HepG2 (cell line): ENCODE measurements around the gene ARFGEF2. TPM values are rescaled to one million over a fixed set of nuclear protein-coding genes. Genes with fewer than 3 reads are reported as not detected.
A peak's percentile ranks its signal among the peaks of the same experiment; 100 is the strongest.

Experiments used
- ARNTL ChIP-seq: sonication (generic); formaldehyde crosslinking; IDR thresholded peaks from 2 replicates; pipeline ENCODE4 v1.4.0; 2020; ENCODE audit warnings: mild to moderate bottlenecking, missing genetic modification reagents
- ATF7 ChIP-seq, 2 experiments: fragments of 450-650 bp in 1 of 2; sonication (generic) in 1 of 2; formaldehyde crosslinking in 1 of 2; IDR thresholded peaks; 2 replicates each; pipeline versions ENCODE4 v1.4.0 to v1.6.1; 2016 to 2020; ENCODE audit warnings: antibody characterized with exemption in 1 of 2, mild to moderate bottlenecking in 1 of 2, missing genetic modification reagents in 1 of 2
- FOSL2 ChIP-seq: sonication (generic); formaldehyde crosslinking; IDR thresholded peaks from 2 replicates; pipeline ENCODE4 v1.4.0; 2020; ENCODE audit warnings: missing genetic modification reagents
- GLMP ChIP-seq: sonication (generic); formaldehyde crosslinking; IDR thresholded peaks from 2 replicates; pipeline ENCODE4 v1.9.0; 2021; ENCODE audit warnings: missing genetic modification reagents, mild to moderate bottlenecking, borderline replicate concordance
- JUND ChIP-seq: sonication (generic); formaldehyde crosslinking; IDR thresholded peaks from 2 replicates; pipeline ENCODE4 v1.8.0; 2022; ENCODE audit warnings: mild to moderate bottlenecking, missing genetic modification reagents
- MAZ ChIP-seq, 2 experiments: sonication (generic) in 1 of 2; formaldehyde crosslinking in 1 of 2; IDR thresholded peaks; 2 replicates each; pipeline versions ENCODE4 v1.5.0 to v1.6.1; 2012 to 2020; ENCODE audit warnings: low read depth in 2 of 2, mild to moderate bottlenecking in 2 of 2, borderline replicate concordance in 1 of 2, improper control_type of control experiment in 1 of 2, low read length in 1 of 2, missing genetic modification reagents in 1 of 2, moderate library complexity in 1 of 2
- THRA ChIP-seq: sonication (generic); formaldehyde crosslinking; IDR thresholded peaks from 2 replicates; pipeline ENCODE4 v1.4.0; 2020; ENCODE audit warnings: missing genetic modification reagents, borderline replicate concordance
- TIGD3 ChIP-seq: sonication (generic); formaldehyde crosslinking; IDR thresholded peaks from 2 replicates; pipeline ENCODE4 v1.5.1; 2020; ENCODE audit warnings: mild to moderate bottlenecking, missing genetic modification reagents, borderline replicate concordance
- ZBTB21 ChIP-seq: sonication (generic); formaldehyde crosslinking; IDR thresholded peaks from 2 replicates; pipeline ENCODE4 v1.4.0; 2020; ENCODE audit warnings: missing genetic modification reagents
- ZNF143 ChIP-seq: sonication (generic); formaldehyde crosslinking; IDR thresholded peaks from 2 replicates; pipeline ENCODE4 v1.4.0; 2020; ENCODE audit warnings: missing genetic modification reagents
- ZNF205 ChIP-seq: IDR thresholded peaks from 2 replicates; pipeline ENCODE4 v1.6.1; 2018; ENCODE audit warnings: missing biosample characterization, missing genetic modification reagents
- ZNF33A ChIP-seq: sonication (generic); formaldehyde crosslinking; IDR thresholded peaks from 2 replicates; pipeline ENCODE4 v1.5.1; 2020; ENCODE audit warnings: missing genetic modification reagents, mild to moderate bottlenecking, moderate library complexity, borderline replicate concordance
- ZNF432 ChIP-seq: sonication (generic); formaldehyde crosslinking; IDR thresholded peaks from 2 replicates; pipeline ENCODE4 v1.5.0; 2020; ENCODE audit warnings: missing genetic modification reagents, mild to moderate bottlenecking, borderline replicate concordance
- ZNF770 ChIP-seq: sonication (generic); formaldehyde crosslinking; IDR thresholded peaks from 2 replicates; pipeline ENCODE4 v1.5.0; 2020; ENCODE audit warnings: mild to moderate bottlenecking, missing genetic modification reagents
- polyA plus RNA-seq, 8 experiments: library from polyadenylated mRNA; depleted of rRNA in 3 of 8; stranded (reverse) in 7 of 8; unstranded in 1 of 8; fragments of >200 nt; fragmentation: Illumina TruSeq in 4 of 8; extraction: Trizol in 4 of 8; gene quantifications; 2 replicates each; pipeline versions ENCODE4 v1.2.1 to v1.2.3, GENCODE V29; 2011 to 2016; ENCODE audit warnings: low read depth in 4 of 8, missing spikeins in 1 of 8, mixed read lengths in 1 of 8; ENCODE audit not compliant: insufficient read depth in 1 of 8
- total RNA-seq, 5 experiments: library from RNA; depleted of rRNA; stranded (reverse); fragments of >200 nt; fragmentation: Illumina TruSeq; extraction: Trizol; gene quantifications; 2 replicates each; pipeline ENCODE4 v1.2.3, GENCODE V29; 2016; ENCODE audit warnings: low read depth in 1 of 5
- TF ChIP-seq, protein P1 (sequence below): sonication (generic); IDR thresholded peaks from 2 replicates; pipeline ENCODE4 v1.6.1; 2016; ENCODE audit warnings: low read depth, borderline replicate concordance
- TF ChIP-seq, protein P2 (sequence below): IDR thresholded peaks from 2 replicates; pipeline ENCODE4 v1.6.1; 2016; ENCODE audit warnings: missing compliant biosample characterization, missing genetic modification reagents, borderline replicate concordance

The ARFGEF2 gene
- total and polyA plus RNA-seq, 2 of the 13 experiments (the other 11 are each of a cell fraction or from before 2014, with no cell fraction given) = 44.0 to 60.8 TPM

DNA sequence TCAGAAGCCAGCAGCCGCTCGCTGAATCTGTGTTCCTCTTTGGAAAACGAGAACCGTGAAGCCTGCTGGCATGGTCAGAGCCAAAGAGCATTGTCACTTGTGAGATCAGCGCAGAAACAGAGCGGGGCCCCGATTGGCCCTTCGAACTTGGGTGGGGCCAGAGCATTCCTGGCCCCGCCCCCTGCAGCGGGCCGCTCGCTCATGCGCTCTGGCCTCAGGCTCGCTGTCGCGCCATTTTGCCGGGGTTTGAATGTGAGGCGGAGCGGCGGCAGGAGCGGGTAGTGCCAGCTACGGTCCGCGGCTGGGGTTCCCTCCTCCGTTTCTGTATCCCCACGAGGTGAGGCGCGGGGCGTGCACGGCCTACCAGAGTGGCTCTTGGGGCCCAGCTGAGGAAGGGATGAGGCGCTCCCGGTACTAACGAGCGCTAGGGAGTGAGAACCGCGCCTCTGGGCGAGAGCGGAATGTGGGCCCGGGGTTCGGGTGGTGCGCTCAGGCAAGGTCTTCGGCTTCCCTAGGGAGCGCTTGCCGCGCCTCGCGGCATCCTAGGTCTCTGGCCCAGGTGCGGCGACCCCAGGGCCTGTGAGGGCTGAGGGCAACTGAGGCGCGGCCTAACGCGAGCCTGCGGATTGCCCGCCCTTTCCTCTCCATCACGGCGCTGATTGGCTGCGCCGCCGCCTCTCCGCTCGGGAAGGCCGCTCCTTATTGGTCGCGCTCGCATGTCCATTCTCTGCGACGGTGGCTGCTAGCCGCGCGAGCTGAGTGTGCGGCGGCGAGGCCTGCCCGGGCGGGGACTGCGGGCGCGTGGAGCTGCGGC lies 124.8 kb downstream of the ARFGEF2 start, which contains the start of gene CSE1L (continued):
- no peak for TF ChIP-seq TIGD3 (CRISPR knock-in tag)
- no peak; the same call in 1 of the 2 replicates for TF ChIP-seq FOSL2 (CRISPR knock-in tag)
- peak; percentile 15; the same call in 1 of the 2 replicates for TF ChIP-seq ARNTL (CRISPR knock-in tag)
- TF ChIP-seq, protein P1, sequence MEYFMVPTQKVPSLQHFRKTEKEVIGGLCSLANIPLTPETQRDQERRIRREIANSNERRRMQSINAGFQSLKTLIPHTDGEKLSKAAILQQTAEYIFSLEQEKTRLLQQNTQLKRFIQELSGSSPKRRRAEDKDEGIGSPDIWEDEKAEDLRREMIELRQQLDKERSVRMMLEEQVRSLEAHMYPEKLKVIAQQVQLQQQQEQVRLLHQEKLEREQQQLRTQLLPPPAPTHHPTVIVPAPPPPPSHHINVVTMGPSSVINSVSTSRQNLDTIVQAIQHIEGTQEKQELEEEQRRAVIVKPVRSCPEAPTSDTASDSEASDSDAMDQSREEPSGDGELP = peak; percentile 26; the same call in 1 of the 2 replicates
- TF ChIP-seq ZNF432 (CRISPR knock-in tag) = no peak
- TF ChIP-seq ZNF33A = peak; percentile 94; the same call in 1 of the 2 replicates
- TF ChIP-seq MAZ (IDR thresholded peaks at IDR 0.05; ENCODE audit: borderline replicate concordance, low read depth, low read length) = peak; percentile 70; the same call in 1 of the 2 replicates
- TF ChIP-seq MAZ (CRISPR knock-in tag; IDR thresholded peaks at IDR 0.05; ENCODE audit: low read depth) = peak; percentile 87
- TF ChIP-seq JUND (CRISPR knock-in tag) = no peak
- TF ChIP-seq, protein P2, sequence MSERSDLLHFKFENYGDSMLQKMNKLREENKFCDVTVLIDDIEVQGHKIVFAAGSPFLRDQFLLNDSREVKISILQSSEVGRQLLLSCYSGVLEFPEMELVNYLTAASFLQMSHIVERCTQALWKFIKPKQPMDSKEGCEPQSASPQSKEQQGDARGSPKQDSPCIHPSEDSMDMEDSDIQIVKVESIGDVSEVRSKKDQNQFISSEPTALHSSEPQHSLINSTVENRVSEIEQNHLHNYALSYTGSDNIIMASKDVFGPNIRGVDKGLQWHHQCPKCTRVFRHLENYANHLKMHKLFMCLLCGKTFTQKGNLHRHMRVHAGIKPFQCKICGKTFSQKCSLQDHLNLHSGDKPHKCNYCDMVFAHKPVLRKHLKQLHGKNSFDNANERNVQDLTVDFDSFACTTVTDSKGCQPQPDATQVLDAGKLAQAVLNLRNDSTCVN (CRISPR knock-in tag) = no peak; the same call in 1 of the 2 replicates
- TF ChIP-seq ATF7 (IDR thresholded peaks at IDR 0.05) = no peak
- TF ChIP-seq ATF7 (CRISPR knock-in tag; IDR thresholded peaks at IDR 0.05) = no peak; the same call in 1 of the 2 replicates
- TF ChIP-seq THRA (CRISPR knock-in tag) = peak; percentile 24; the same call in 1 of the 2 replicates
- 0 out of 2 replicates have a peak, but pooled peaks have one; percentile 42 for TF ChIP-seq ZBTB21 (CRISPR knock-in tag)
- peak; percentile 72 for TF ChIP-seq ZNF205 (CRISPR knock-in tag)
- TF ChIP-seq GLMP (CRISPR knock-in tag) = no peak
- TF ChIP-seq ZNF143 (CRISPR knock-in tag) = peak; percentile 68
- TF ChIP-seq ZNF770 = peak; percentile 62
